ENCODE measurements around the gene KLHDC10. TPM values are rescaled to one million over a fixed set of nuclear protein-coding genes. Genes with fewer than 3 reads are reported as not detected.

KLHDC10 gene
- total RNA-seq, 1 donor, result 43.6 TPM

DNA sequence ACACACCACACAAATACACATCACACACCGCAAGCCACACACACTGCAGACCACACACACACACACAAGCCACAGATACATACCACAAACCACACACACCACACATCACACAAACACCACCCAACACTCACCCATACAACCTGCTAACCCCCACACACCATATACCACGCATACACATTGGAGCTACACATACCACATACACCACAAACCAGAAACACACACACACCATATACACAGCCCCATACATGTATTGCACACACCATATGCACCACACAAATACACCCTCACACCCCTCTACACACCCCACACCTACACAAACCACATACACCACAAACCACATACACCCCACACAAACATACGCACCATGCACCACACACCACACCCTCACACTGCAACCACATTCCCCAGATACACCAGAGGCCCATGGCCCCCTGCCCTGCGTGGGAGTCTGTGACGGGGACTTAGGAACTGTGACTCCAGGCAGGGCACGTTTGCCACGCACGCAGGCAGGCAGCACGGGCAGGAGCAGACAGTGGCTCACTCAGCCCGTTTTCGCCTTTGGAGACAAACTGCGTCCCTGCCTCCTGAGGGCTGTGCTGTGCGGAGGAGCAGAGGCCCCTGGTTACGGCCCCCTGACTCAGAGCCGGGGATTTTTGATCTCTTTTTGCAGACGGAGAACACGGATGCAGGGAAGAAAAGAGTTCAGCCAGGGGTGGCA lies 82.3 kb downstream of the KLHDC10 start:
- DNase-seq (ENCODE audit: low read depth), result peak; percentile 37
- no peak overlapping the region for H3K4me3 ChIP-seq (ENCODE audit: low read depth, low read length)
- TF ChIP-seq, protein P1, sequence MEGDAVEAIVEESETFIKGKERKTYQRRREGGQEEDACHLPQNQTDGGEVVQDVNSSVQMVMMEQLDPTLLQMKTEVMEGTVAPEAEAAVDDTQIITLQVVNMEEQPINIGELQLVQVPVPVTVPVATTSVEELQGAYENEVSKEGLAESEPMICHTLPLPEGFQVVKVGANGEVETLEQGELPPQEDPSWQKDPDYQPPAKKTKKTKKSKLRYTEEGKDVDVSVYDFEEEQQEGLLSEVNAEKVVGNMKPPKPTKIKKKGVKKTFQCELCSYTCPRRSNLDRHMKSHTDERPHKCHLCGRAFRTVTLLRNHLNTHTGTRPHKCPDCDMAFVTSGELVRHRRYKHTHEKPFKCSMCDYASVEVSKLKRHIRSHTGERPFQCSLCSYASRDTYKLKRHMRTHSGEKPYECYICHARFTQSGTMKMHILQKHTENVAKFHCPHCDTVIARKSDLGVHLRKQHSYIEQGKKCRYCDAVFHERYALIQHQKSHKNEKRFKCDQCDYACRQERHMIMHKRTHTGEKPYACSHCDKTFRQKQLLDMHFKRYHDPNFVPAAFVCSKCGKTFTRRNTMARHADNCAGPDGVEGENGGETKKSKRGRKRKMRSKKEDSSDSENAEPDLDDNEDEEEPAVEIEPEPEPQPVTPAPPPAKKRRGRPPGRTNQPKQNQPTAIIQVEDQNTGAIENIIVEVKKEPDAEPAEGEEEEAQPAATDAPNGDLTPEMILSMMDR (IDR thresholded peaks at IDR 0.05; ENCODE audit: insufficient read depth, low read depth, low read length), result no peak

DNA sequence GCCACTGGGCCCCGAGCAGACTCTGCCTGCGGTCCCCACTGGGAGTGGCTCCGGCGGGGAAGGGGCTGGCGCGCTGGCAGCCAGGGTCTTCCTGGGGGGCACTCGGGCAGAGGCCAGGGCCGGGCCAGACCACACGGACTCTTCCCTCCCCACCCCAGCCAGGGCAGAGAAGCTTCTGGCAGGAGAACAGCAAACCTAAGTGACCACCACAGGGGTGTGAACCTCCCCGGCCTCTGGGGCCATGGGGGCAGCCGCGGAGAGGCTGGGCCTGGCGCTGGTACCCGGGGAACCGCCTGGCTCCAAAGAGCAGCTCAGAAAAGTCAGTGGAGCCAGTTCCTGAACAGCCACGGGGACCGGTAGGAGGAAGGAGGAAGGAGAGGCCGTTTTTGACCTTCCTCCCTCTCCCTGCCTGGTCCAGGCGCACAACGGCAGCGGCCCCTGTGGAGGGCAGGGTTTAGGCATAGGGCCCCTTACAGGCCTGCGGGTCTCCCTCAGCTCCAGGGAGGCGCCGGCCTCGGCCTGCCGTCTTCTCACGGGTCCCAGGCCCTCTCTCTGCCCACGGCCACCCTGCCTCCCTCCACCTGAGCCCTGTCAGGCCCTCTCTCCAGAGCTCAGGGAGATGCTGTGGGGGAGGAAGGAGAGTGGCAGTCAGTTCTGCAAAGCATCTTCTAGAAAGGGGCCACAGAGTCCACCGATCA lies 83.0 kb downstream of the KLHDC10 start:
- TF ChIP-seq, protein P1 (IDR thresholded peaks at IDR 0.05; ENCODE audit: insufficient read depth, low read depth, low read length), result no peak
- no peak for DNase-seq (ENCODE audit: low read depth)
- H3K4me3 ChIP-seq (ENCODE audit: low read depth, low read length), result no peak overlapping the region

DNA sequence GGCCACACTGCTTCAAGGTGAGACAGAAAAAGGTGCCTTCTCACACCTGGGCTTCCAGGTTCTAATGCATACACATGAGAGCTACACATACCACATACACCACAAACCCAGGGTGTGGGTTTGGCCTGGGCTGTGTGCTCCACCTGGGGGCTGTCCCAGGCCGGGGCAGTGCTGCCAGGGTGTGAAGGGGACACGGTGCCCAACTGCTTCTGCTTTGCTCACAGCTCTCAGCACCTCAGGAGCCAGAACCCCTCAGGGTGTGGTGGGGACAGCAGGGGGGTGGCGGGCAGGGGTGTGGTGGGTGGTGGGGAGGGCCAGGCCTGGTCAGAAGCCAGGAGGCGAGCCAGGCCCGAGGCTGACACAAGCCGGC lies 83.8 kb downstream of the KLHDC10 start:
- TF ChIP-seq, protein P1 (IDR thresholded peaks at IDR 0.05; ENCODE audit: insufficient read depth, low read depth, low read length), result no peak
- H3K4me3 ChIP-seq (ENCODE audit: low read depth, low read length), result no peak overlapping the region
- DNase-seq (ENCODE audit: low read depth), result no peak

DNA sequence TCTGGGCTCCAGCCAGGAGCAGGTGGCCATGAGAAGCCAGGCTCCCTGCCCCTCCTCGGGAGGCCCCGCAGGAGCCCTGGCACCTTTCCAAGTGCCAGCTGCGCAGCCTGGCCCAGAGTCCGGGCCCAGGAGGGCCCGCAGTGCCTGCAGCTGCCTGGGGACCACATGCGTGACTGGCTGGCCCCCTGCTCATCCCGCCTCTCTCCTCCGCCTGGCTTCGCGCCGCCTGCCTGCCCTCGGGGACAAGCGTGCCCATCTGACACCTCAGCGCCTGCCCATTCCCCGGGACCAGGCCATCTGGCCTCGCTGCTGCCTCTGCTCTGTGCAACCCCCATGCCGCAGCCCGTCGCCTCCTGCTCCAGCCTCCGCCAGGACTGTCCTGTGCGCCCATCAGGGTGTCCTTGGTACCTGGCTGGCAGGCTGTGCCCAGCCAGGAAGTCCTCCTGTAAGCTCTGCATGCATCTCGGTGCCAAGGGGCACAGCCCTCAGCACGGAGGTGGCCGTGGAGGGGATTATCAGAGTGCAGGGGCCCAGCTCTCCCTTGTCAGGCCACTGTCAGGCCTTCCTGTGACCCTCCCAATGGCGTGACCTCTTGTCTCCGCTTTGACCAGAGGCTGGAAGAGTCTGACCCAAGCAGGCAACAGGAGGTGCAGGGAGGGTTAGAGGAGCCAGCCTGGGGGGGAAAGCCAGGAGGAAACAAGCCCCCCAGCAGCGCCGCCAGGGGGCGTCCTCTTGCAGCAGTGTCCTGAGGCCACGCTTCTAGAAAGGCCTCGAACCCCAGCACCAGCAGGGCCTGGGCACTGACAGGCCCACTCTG lies 84.4 kb downstream of the KLHDC10 start:
- DNase-seq (ENCODE audit: low read depth), result no peak
- no peak overlapping the region for H3K4me3 ChIP-seq (ENCODE audit: low read depth, low read length)
- TF ChIP-seq, protein P1 (IDR thresholded peaks at IDR 0.05; ENCODE audit: insufficient read depth, low read depth, low read length), result peak; percentile 27

DNA sequence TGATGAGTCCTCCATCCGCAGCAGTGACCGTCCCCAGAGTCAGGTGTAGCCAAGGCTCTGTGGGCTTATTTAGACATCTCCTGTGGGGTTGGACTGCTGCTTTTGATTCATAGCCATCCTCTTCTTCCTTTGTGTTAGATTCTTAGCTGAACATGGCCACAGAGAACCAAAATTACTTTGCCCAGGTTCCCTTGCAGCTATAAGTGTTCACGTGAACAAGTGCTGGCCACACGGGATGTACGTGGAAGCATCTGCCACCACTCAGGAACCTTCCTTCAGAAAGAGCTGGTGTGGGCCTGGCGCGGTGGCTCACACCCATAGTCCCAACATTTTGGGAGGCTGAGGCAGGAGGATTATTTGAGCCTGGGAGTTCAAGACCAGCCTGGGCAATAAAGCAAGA lies 85.8 kb downstream of the KLHDC10 start:
- no peak overlapping the region for H3K4me3 ChIP-seq (ENCODE audit: low read depth, low read length)
- DNase-seq (ENCODE audit: low read depth), result no peak
- TF ChIP-seq, protein P1 (IDR thresholded peaks at IDR 0.05; ENCODE audit: insufficient read depth, low read depth, low read length), result no peak

DNA sequence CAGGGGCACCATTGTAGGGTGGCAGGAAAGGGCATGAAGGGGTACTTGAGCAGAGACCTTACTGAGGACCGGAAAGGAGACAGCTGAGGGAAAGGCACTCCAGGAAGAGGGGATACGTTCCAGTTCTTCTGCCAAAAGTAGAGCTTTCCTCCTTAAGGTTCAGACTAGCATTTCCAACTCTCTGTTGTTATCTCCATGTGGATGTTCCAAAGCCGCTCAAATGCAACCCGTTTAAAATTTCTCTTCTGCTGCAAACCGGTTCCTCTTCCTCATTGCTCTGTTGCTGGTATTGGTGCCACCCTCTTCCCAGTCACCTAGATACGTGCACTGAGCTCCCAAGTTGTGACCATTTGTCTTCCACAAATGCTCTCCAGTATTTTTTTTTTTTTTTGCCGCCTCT lies 87.4 kb downstream of the KLHDC10 start:
- H3K4me3 ChIP-seq (ENCODE audit: low read depth, low read length), result no peak overlapping the region
- no peak for DNase-seq (ENCODE audit: low read depth)
- TF ChIP-seq, protein P1 (IDR thresholded peaks at IDR 0.05; ENCODE audit: insufficient read depth, low read depth, low read length), result no peak
